NCI-H82 treated with DMSO at 0.1 percent for 48 hours (cell line): ENCODE measurements around the gene RARS2.

ENCODE experiments used
- DNase-seq: peaks from one replicate; lab custom pipeline; 2025; ENCODE audit not compliant: unreplicated experiment; lab: John Stamatoyannopoulos, UW

Gene RARS2

GRCh38 chr6:87574237-87574804, 15.5 kb downstream of the RARS2 start:
- no peak for DNase-seq

GRCh38 chr6:87573307-87574024, 16.3 kb downstream of the RARS2 start:
- DNase-seq = no peak

- no peak for DNase-seq
These were observed 16.9 kb downstream of the RARS2 start for GRCh38 chr6:87572883-87573282.

GRCh38 chr6:87572021-87572420, 17.8 kb downstream of the RARS2 start:
- DNase-seq = no peak

- DNase-seq = no peak
These were observed 28.8 kb downstream of the RARS2 start for GRCh38 chr6:87561017-87561416.

GRCh38 chr6:87558446-87558845, 31.3 kb downstream of the RARS2 start:
- no peak for DNase-seq

GRCh38 chr6:87555506-87555905, 34.3 kb downstream of the RARS2 start:
- no peak for DNase-seq

- DNase-seq = no peak
These were observed 36.5 kb downstream of the RARS2 start for GRCh38 chr6:87553159-87553765.

- DNase-seq = no peak
These were observed 38.0 kb downstream of the RARS2 start for GRCh38 chr6:87551799-87552198.

GRCh38 chr6:87544474-87544735, 45.4 kb downstream of the RARS2 start:
- no peak for DNase-seq

- DNase-seq = no peak
These were observed 45.9 kb downstream of the RARS2 start for GRCh38 chr6:87543696-87544473.

GRCh38 chr6:87541744-87542143, 48.0 kb downstream of the RARS2 start:
- no peak for DNase-seq

- no peak for DNase-seq
These were observed 48.7 kb downstream of the RARS2 start for GRCh38 chr6:87541041-87541440.

GRCh38 chr6:87540539-87540938, 49.2 kb downstream of the RARS2 start:
- DNase-seq = no peak

GRCh38 chr6:87539554-87539953, 50.2 kb downstream of the RARS2 start:
- DNase-seq = no peak

- DNase-seq = no peak
These were observed 51.1 kb downstream of the RARS2 start for GRCh38 chr6:87538510-87539260.

- no peak for DNase-seq
These were observed 55.3 kb downstream of the RARS2 start for GRCh38 chr6:87534377-87535047.

- DNase-seq = no peak
These were observed 60.6 kb downstream of the RARS2 start for GRCh38 chr6:87529221-87529620.

- no peak for DNase-seq
These were observed 67.1 kb downstream of the RARS2 start for GRCh38 chr6:87522686-87523085.

GRCh38 chr6:87518453-87518852, 71.3 kb downstream of the RARS2 start:
- no peak for DNase-seq

- no peak for DNase-seq
These were observed 75.0 kb downstream of the RARS2 start for GRCh38 chr6:87514831-87515230.
